GM18507 (cell line): ENCODE data around the gene TLE3.

Experiments
- DNase-seq: peaks from one replicate; pipeline ENCODE4 v3.0.0; 2011; ENCODE audit warnings: low read depth; ENCODE audit not compliant: insufficient read length; ENCODE audit errors: extremely low spot score
- FAIRE-seq: peaks from 2 replicates; lab custom pipeline; 2011; peaks lifted over from hg19 to GRCh38; lab: Jason Lieb, UNC

Gene TLE3

DNA sequence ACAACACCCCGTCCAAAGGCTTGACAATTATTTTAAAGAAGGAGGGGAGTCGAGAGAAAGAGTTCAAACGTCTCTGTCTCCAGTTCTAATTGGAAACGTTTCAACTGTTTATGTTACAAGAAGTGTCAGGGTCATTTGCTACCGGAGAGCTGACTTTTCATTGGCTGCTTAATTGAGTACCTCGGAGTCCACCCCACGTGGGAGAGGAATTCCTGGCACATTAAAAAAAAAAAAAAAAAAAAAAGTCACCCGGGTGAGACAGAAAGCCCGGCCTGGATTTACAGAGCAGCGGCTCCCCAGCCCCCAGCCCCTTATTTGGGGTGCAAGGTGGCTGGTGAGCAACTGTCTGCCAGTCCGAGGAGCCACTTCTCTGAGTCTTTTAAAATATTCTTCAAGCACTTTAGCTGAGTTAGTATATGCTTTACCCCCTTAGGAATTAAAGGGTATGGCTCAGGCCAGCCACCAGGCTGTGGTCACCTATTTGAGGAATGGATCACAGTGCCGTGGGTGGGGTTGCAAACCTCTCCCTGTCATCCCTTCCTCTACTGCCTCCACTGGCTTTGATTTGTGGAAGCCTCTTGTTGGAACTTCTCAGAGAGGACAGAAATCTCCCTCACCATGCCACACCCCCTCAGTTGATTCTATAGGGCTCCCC, 3.9 kb upstream of the TLE3 start:
- no peak for FAIRE-seq
- no peak for DNase-seq

DNA sequence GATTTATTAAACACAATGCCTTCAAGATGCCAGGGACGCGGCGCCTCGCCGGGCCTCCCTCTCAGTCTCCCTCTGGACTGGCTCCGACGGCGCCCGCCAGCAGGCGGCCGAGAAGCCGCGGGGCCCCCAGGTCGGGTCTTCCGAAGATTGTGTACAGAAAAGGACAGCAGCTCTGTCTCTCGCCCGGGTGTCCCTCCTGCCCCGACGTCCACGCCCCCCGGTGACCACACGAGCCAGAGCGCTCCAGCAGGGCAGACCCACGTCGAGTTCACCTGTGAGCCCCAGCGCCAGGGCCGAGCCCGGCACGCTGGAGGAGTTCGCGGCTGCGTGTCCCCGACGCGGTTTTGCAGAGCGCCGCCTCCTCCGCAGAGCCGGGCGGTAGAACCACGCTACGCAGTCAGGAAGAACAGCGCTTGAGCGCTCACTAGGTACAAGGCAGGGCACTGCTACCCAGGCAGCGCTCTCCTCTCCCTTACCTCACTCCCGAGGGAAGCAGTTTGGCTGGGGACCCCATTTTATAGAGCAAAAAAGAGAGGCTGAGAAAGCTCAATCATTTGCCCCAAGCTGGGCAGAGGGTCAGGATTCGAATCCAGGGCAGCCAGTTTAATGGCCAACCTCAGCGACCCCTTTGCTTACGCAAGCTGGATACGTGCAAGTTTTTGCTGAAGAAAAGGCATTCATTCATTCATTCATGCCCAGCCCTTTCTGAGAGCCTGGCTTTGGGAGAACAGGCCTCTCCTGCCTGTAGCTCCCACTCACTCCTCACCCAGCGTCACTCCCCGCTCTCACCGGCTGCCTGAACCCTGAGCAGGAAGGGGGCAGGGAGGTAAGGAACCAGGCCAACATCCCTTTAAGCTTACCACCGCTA, 3.0 kb upstream of the TLE3 start:
- DNase-seq, result no peak
- FAIRE-seq, result no peak

DNA sequence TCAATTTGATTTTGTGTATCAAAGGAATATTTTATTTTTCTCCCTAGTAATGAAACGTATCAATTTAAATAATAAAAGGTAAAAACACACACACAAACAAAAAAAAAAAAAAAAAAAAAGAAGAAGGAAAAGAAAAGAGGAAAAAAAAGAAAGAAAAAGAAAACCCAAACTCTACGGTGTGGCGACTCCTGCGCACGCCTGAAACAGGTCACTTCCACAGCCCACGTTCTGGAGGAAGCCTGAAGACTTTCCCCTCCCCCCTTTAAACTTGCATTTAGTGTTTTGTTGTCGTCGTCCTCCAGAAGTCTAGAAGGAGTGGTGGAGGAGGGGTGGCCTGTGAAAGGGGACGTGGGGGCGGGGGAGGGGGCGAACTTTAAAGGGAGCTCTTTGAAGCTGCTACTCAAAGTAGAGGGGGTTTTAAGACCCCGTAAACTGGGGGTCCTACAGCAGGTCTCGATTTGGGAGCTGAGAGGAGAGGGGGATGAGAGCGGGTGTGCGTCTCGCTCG, 2.3 kb upstream of the TLE3 start:
- peak; percentile 26 for FAIRE-seq

DNA sequence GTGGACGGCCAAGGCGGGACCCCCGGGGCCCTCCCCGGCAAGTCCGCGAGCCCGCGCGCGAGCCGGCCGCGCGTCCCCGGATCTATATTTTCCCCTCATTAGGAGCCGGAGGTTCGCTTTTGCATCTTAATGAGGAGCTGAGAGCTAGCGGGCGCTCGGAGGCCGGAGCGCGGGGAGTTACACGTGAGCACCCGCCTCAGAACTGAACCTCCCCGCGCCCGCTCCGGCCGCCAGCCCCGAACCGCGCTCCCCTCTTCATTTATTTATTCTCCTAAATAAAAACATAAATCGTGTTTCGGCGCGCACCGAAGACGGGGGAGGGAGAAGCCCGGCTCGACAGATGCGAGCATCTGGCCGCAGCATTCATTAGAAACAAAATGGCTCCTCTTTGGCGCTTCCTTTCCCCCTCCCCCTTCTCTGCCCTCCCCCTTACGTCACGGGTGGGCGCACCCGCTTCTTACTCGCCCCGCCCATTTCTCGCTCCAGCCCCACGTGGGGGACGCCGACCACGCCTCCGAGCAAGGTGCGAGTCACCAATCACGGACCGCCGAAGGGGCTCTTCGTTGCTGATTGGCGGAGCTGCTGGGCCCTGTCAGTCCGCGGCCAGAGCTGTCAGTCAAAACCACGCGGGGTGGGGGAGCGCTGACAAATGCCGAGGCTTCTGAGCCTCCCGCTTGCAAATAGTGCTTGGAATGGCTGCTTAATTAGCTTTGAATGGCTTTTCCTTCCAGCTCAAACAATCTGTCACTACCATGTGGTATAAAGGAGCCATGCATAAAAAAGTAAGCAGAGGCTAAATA, 1.6 kb upstream of the TLE3 start:
- FAIRE-seq (peak; percentile 99), DNase-seq (peak; percentile 99)

More for the DNA sequence above, 2.3 kb upstream of the TLE3 start:
- no peak for DNase-seq

DNA sequence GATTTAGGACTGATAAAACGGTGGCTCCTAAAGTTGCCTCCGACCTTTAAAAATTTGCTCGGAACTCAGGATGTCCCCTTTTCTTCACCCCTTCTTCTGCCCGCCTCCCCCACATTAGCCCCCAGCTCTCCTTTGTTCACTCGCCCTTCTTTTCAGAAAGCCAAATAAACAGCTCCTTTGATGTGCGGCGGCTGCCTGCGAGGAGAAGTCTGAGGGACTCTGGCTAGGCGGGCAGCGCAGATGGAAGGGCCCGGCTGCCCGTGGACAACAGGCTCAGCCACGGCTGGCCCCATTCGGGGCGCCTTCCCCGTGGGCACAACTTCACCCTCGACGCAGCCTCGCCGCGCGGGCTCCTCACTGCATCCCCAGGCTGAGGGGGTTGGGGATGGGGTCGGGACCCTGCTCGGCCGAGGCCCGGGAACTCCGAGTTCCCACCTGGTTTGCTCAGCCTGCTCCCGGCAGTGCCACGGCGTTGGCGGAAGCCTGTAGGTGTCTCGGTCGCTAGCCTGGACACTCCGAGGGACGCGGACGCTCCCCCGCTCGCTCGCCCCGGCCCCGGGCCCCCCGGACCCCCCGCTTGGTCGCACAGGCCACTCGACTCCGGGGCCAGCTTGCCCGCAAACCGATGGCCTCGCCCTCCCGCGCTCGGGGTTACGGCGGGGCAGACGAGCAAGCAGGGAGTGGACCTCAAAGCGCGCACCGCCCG, 897 bp upstream of the TLE3 start:
- no peak for DNase-seq
- no peak for FAIRE-seq

DNA sequence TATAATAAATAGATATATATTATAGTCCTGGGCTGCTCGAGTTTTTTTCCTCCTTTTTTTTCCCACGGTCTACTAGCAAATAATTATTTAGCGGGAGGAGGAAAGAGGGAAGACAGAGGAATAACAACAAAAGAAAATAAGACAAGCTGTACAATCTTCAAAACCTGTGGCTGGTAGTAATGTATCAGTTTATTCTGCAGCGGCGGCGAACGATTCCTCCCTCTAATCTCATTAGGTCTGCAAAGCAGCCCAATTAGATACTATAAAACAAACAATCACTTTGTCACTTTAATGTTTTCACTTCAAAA, 390 bp upstream of the TLE3 start:
- DNase-seq (no peak), FAIRE-seq (no peak)

DNA sequence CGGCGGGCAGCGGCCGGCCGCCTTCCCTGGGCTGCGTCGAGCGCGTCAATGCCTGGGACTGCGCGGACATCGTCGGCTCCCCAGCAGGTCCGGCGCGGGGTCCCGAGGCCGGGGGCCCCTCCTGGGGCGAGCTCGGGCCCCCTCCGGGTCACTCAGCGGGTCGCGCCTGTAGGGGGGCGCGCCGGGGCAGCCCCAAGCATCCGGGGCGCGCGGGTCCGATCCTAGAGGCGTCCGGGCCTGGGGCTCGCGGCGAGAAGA, 725 bp downstream of the TLE3 start:
- DNase-seq, result no peak
- FAIRE-seq, result no peak

DNA sequence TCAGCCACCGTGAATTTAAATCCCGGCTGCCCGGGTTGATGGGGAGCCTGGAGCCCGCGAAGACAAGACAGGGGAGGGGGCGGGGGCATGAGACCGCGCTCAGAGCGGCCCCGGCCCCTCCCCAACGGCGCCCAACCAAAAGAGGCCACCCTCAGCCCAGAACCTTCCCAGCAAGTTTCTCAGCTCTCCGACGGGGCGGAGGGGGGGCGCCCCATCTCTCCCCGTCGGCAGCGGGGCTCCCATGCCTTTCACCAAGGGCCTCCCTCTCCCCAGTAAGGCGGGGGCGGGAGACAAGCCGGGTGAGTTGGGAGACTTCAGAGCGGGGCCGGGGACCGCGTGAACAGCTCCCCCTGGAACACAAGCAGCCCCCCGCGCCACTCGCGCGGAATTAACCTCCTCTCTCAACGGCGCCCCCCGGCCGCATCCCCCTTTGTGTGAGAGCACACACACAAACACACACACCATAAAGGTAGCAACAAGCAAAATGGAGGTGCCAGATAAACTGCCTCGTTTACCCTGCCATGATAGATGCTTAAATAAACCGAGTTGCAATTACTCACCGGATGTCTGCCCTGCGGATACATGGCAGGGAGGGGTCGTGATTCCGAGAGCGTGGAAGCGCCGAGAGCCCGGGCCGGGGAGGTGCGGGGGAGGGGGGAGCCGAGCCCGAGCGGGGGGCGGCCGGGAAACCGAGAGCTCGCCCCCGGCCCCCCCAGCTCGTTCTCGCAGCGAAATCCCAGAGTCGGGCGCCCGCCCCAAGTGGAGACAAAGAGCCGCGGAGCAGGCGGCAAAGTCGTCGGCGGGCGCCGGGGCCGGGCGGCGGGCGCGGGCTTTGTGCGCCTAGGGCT, 1.3 kb downstream of the TLE3 start:
- no peak for FAIRE-seq
- no peak for DNase-seq

DNA sequence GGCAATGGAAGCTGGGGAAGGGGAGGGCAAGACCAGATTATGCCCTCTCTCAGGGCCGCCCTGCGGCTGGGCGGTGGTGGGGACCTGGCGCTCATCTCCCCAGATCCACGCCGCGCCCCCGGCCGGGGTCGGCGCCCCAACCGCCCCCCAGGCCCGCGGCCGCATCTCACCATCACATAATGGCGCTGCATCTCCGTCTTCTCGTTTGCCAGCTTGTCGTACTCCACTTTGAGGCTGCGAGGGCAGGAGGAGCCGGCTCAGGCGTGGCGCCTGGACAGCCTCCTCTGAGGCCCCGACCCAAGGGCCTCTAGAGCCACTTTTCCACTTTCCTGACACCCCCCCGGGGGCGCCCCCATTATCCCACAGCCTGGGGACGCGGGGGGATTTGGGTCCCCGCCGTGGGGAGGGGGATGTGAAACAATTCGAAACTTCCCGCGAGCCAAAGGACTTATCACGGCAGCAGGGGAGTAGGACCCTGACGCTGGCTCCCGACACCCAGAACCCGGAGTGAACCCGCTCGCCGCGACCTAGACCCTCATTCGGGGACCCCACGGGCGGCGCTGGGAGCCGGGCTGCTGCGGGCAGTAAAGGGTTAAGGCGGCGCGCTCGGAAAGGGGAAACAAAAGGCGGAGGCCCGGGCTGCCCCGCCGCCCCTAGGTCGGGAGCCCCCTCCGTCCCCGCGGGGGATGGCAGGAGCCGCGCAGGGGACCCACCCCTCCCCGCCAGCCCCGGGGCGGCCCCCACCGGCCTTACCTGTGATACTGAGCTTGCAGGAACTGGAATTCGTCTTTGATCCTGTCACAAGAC, 2.1 kb downstream of the TLE3 start:
- FAIRE-seq, result no peak
- no peak for DNase-seq

DNA sequence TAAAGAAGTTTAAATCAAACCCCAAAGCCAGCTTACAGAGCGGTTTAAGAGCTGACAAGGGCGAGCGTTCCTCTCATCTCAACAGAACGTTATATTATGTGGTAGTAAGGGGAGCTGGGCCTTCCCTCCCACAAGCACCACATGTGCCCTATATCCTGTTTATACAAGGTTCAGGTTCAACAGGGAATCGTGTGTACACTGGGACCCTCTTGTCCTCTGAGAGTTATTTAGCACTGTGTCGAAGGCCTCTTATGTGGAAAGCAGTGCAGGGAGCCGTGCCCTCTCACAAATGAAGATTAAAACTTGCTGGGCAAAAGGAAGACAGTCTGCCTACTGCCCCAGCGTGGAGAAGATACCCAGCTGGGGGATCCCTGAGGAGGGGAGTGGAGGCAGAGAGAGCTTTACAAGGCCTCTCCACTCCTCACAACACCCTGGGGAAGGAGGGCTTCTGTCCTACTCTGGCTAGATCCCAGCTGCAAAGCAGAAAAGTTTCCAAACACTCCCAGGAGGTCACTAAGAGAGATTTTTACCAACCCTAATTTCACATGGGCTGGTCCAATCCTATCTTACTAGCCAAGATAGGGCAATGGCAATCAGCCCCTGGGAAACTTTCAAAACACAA, 2.9 kb downstream of the TLE3 start:
- DNase-seq, result no peak
- no peak for FAIRE-seq

DNA sequence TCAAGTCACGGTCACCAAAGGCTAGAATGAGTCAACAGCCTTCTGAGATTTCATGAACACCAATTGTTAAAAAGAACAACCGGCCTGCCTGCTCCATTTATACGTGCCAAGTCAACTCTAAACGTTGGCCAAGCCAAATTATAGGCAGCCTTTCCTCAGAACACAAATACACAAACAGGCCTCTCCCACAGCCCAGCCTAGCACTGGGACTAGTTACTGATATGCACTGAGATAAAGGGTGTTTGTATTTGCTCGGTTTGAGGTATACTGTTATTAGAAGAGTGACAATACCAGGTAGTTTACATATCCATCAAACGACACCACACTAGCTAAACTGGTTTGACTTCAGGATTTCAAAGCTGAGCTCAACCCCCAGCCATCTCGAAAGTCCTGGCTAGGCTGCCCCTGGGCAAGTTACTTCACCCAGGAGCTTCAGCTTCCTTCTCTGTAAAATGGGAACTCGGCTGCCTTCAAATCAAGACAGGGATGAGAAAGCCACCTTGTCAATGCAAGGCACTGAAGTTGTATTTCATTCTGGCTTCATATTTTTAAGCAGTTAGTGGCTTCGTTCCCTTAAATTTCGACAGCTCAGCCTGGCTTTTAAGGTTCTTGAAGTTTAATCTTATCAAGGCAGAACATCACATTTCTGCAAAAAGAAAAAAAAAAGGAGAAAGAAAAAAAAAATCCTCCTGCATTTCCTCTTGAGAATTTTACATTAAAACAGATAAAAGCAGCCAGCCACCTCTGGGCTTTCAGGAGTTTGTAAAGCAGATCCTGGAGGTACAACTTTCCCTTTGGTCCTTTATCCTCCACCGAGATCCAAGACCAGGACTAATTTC, 4.0 kb downstream of the TLE3 start:
- FAIRE-seq (no peak), DNase-seq (no peak)

DNA sequence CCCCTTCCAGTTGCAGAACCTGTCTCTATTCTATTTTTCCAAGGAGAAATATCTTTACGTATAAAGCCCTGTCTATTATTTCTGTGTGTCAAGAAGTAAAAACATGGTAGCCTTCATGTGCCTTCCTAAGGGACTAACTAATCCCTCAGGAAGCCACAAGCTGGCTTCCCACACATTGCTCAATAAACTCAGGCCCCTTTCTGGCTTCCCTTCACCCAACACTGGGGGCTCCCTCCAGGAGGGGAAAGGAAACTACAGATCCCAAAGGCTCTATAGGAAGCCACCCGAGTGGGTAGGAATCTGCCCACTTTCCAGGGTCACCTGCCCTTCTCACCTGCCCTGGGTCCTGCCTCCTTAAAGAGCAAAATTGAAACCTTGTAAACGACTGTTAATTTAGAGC, 4.6 kb downstream of the TLE3 start:
- DNase-seq, result no peak
- FAIRE-seq, result no peak

DNA sequence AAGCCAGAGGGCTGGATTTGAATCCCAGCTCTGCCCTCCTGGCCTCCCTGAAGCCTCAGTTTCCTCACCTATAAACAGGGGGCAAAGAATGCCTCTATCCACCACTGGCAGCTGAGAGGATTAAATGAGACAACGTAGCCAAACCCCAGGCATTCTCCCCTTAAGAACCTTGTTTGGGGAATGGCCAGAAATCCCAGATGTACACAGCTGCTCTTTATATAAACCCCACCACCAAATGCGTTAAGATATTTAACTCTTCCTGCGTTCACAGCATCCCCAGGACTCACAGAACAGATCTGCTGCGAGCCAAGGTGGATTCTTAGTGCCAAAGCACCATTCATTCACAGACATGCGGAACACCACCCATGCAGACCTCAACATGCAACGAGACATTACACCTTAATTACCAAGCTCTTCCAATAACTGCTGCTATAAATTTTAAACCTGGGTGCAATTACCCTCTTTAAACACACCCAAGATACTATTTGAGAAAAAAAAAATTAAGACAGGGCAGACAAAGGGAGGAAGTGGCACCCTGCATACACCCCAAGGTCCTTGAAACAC, 5.2 kb downstream of the TLE3 start:
- no peak for DNase-seq

DNA sequence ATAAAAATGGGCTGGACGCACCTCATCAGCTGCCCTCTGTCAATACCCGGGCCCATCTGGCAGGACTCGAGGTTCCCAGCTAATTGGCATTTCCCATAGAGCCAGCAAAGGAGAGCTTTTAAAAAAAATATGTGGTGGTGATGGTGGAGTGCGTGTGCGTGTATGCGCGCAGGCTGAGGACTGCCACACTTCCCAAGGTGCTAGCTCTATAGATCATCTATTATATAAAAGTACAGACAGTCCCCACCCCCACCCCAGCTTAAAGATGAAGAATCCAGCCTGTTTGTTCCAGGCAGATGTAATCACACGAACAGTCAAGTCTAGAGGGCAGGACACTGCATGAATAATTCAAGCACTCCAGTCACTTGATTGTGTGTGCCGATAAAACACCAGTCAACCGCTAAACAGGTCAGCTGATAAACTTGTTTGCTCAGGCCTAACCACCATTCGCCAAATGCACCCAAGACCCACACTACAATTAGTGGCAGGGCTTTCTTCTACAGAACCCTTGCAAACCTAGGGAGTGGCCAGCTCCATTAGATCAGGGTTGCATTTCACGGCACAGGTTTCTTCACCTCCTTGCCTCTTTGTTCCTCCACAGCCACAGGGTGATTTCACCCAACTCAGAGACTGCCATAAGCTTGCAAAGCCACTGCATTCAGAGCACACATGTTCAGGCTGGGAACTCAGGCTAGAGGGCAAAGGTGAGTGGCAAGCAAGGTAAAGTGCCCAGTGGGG, 5.8 kb downstream of the TLE3 start:
- FAIRE-seq, result no peak
- DNase-seq, result no peak

More for the DNA sequence above, 5.2 kb downstream of the TLE3 start:
- no peak for FAIRE-seq

DNA sequence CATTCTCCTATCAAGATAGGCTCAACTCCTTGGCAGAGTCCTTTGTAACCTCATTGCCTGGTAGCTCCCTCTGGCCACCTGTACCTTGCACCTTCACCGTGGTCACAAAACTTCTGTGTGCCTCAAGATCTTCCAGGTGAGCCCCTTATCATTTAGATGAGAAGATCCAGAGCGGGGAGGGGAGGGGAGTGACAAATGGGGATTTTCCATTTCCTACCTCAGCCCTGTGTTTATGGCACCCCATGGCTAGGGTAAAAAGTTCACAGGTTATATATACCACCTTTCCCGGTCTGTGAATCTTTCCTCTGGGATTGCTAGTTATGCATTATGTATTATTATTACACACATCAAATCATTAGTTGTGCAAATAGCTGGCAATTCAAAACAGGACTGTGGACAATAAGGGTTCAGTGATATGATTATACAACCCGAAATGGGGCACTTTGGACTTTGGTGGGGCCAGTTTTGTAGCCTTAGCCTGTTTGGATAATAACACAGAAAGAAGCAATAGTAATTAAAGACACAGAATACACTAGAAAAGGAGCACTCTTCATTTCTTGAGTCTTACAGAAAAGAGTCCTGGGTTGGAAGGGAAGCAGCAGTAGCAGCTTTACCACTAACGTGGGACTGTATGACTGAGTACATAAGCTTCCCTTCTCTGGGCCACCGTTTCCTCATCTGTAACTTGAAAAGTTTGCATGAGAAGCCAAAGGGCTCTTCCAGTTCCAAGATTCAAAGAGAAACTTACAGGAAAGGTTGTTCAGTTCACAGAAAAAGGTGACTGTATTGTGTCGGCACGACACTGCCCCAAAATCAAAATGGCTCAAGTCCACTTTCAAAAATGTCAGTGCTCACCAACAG, 7.1 kb downstream of the TLE3 start:
- no peak for FAIRE-seq
- DNase-seq, result no peak

DNA sequence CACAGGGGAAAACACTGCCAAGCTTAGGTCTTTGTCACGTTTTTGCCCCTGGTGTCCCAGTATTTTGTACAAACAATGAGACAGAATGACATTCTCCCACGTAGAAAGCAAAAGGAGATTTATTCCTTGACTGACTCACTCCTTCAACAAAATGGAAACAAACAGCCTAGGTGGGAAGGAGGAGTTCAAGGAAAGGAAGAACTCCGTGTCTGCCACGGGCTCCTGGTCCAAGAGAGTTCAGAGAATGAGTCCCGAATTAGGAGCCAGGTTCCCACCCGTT, 8.1 kb downstream of the TLE3 start:
- FAIRE-seq, result no peak
- DNase-seq, result no peak
